Activated CD4-positive, CD25-positive, alpha-beta regulatory T cell (primary cell): ENCODE measurements around the gene ZNF574.
"Not testable (repeated sequence)": the region's sequence is repeated elsewhere in the genome, so short reads cannot be mapped to it uniquely, and the experiment has no call there.

ENCODE experiments used
- DNase-seq, 4 experiments: peaks; one replicate each; lab custom pipeline; 2025; lab: John Stamatoyannopoulos, UW

ZNF574 gene, protein sequence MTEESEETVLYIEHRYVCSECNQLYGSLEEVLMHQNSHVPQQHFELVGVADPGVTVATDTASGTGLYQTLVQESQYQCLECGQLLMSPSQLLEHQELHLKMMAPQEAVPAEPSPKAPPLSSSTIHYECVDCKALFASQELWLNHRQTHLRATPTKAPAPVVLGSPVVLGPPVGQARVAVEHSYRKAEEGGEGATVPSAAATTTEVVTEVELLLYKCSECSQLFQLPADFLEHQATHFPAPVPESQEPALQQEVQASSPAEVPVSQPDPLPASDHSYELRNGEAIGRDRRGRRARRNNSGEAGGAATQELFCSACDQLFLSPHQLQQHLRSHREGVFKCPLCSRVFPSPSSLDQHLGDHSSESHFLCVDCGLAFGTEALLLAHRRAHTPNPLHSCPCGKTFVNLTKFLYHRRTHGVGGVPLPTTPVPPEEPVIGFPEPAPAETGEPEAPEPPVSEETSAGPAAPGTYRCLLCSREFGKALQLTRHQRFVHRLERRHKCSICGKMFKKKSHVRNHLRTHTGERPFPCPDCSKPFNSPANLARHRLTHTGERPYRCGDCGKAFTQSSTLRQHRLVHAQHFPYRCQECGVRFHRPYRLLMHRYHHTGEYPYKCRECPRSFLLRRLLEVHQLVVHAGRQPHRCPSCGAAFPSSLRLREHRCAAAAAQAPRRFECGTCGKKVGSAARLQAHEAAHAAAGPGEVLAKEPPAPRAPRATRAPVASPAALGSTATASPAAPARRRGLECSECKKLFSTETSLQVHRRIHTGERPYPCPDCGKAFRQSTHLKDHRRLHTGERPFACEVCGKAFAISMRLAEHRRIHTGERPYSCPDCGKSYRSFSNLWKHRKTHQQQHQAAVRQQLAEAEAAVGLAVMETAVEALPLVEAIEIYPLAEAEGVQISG

DNA sequence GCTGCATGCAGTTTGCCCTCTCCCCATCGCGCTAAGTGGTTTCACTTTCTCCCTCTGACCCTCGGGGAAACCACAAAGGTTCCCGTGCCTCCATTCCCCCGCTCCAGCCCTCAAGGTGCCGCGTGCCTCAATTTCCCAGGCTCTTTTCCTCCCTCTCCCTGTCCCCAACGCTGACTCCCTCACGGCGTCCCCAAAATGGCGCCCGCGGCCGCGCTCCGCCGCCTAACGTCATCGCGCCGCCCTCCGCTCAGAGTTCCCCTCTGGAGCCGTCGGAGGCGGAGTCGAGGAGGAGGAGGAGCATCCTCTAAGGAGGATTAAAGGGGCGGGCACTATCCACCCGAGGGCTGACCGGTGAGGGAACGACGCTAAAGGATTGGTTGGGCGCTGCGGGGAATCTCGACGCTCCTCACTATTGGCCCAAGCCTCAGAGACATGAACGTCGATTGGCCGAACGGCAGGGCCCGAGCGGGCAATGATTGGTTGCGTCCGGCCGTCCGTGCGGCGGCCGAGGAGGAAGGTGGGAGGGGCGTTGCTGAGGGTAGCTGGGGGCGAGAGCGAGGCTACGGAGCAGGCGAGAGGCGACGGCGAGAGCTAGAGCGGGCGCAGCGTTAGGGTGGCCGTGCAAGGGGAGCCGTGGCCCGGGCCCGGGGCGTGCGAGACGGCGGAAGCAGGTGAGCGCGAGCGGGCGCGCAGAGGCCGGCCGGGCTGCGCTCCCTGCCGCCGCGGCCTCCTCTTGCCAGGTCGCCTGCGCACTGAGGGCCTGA, at the start of gene ZNF574:
Gene ZNF574 (plus strand): TSS at position 551 of the 764 bp plus-strand sequence. CDS start 2,441 bp downstream, outside the sequence.
- DNase-seq = peak; percentile 93 to 95 (median 94)

- peak in 1 of 4 experiments; percentile 8 for DNase-seq
Observed at GRCh38 chr19:42028304-42029216, 47.4 kb upstream of the ZNF574 start.

- DNase-seq = no peak
Observed at GRCh38 chr19:42030645-42031440, 45.1 kb upstream of the ZNF574 start.

GRCh38 chr19:42032431-42032830, 43.5 kb upstream of the ZNF574 start:
- DNase-seq = no peak

- DNase-seq = no peak
Observed at GRCh38 chr19:42033413-42033812, 42.6 kb upstream of the ZNF574 start.

GRCh38 chr19:42034640-42035391, 41.1 kb upstream of the ZNF574 start:
- peak; percentile 37 to 58 (median 48) for DNase-seq

- no peak for DNase-seq
Observed at GRCh38 chr19:42037649-42038048, 38.3 kb upstream of the ZNF574 start.

DNA sequence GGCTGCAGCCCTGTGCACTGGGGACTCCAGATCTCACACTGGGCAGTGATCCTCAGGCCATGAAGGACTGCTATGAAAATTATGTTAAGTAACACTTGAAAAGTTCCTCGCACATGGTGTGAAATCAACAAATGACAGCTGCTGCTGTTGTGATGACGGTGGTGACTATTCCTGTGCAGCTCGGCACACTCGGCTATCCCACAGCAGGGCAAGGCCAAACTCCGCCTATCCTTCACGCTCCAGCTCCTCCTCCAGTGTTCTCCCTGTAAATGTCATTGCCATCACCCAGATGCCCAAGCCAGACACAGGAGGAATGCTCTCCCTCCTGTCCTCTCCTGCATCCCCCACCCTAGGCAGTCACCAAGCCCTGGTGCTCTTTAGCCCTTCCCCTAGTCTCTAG, 37.3 kb upstream of the ZNF574 start:
- no peak for DNase-seq

DNA sequence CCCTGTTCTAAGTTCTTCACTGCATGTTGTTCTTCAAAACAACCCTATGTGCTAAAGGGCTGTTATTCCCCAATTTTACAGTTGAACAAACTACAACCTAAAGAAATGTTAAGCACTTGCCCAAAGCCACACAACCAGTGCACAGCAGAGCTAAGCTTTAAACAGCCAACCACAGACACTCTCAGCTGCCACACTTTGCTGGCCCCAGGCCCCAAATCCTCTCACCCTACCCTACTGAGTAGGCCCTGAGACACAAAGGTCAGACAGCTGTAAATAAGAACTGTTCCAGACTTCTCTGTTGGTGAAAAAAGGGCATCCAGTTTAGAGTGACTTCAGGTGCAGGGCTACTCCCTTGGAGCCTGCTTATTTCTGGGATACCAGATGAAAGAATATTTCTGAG, 35.9 kb upstream of the ZNF574 start:
- no peak for DNase-seq

DNA sequence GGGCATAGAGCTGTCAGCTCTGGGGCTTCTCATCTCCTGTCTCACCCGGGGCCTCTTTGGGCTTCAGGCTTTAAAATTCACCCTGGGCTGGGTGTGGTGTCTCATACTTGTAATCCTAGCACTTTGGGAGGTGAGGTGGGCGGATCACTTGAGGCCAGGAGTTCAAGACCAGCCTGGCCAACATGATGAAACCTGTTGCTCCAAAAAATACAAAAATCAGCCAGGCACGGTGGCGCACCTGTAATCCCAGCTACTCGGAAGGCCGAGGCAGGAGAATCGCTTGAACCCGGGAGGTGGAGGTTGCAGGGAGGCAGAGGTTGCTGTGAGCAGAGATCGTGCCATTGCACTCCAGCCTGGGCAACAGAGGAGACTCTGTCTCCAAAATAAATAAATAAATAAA, 35.5 kb upstream of the ZNF574 start:
- not testable (repeated sequence) for DNase-seq

DNA sequence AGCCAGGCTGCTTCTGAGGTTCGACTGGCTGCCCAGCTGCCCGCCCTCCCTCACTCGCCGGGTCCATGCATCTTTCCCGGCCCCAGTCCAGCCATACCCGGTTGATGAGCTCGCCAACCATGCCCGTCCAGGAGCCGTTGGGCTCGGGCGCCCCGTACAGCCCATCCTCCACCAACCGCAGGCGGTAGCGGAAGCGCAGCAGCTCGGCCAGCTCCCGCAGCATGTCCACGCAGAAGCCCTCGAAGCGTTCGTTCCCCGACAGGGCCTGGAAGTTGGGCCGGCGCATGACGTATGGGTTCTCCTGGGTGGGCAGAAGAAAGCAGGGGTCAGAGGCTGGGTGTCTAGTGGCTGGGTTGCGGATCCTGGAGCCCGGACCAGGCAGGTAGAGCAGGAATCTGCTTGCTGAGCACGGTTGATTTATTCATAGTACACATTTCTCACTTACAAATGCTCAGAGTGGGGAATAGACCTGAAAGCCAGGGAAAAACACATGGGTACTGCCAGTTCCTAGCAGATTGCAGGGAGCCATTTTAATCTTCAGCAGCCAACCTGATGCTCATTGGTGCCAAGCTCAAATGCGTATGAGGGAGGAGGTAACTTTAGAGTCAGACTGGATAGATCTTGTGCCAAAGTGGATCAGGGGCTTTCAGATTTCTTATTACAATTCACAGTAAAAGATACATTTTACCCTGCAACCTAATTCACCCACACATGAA, 33.4 kb upstream of the ZNF574 start:
- DNase-seq = no peak

DNA sequence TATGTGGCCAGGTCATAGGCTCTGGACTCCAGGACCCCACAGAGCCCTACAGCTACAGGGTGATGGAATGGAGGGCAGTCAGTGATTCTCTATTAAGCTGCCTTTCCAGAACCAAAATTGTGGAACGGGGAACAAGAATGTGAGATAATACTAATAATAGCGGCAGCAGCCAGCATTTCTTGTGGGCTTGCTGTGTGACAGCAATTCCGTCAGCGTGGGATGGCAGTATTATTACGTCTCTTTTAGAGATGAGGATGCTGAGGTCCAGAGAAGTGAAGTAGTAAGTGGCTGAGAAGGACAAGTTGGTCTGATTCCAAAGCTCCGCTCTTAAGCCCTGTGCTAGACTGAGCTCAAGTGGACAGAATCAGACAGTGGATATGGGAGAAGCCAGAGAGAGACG, 30.4 kb upstream of the ZNF574 start:
- no peak for DNase-seq

DNA sequence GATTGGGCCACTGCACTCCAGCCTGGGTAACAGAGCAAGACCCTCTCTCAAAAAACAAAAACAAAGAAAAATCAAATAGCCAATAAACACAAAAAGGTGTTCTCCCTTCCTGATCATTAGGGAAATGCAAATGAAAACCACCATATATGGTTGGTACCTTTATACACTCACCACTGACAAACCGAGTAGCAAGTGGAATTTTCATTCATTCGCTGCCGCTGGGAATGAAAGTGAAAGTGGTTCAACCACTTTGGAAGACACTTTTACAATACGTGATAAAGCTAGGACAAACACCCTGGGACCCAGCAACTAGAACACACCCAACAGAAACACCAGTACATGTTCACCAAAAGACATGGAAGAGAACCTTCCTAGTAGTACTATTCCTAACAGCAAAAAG, 27.0 kb upstream of the ZNF574 start:
- no peak for DNase-seq

- no peak for DNase-seq
Observed at GRCh38 chr19:42051166-42052115, 24.5 kb upstream of the ZNF574 start.

GRCh38 chr19:42052241-42052863, 23.6 kb upstream of the ZNF574 start:
- no peak for DNase-seq

GRCh38 chr19:42053037-42053935, 22.7 kb upstream of the ZNF574 start:
- DNase-seq = no peak
